ENCODE results near the gene RNF166.

The RNF166 gene

GRCh38 chr16:88651989-88652761 lies 54.0 kb downstream of the RNF166 start:
- DNase-seq (ENCODE audit: low read depth): no peak

GRCh38 chr16:88651276-88651988 lies 54.8 kb downstream of the RNF166 start:
- peak; percentile 50 for DNase-seq (ENCODE audit: low read depth)

- DNase-seq (ENCODE audit: low read depth): peak; percentile 74
These were observed 55.4 kb downstream of the RNF166 start, which contains the start of gene CYBA for GRCh38 chr16:88650749-88651275. TSS of gene CYBA (minus strand) at chr16:88651053. CDS start at chr16:88651013, 40 bp downstream.

- DNase-seq (ENCODE audit: low read depth): no peak
These were observed 56.1 kb downstream of the RNF166 start for GRCh38 chr16:88649924-88650748.

GRCh38 chr16:88649195-88649923 lies 56.8 kb downstream of the RNF166 start:
- no peak for DNase-seq (ENCODE audit: low read depth)

- no peak for DNase-seq (ENCODE audit: low read depth)
These were observed 58.8 kb downstream of the RNF166 start for GRCh38 chr16:88647178-88648070.
